NT2/D1 (cell line): ENCODE measurements around the gene TSPEAR.
"Not testable (repeated sequence)": the region's sequence is repeated elsewhere in the genome, so short reads cannot be mapped to it uniquely, and the experiment has no call there.

Source experiments
- DNase-seq: peaks from one replicate; pipeline ENCODE4 v3.0.0-alpha.2; 2011; ENCODE audit warnings: low read depth, low spot score
- H3K27me3 ChIP-seq: 2 replicates; pipeline ENCODE4 v1.6.0; 2011; ENCODE audit warnings: mild to moderate bottlenecking; ENCODE audit not compliant: insufficient read length, insufficient read depth
- H3K36me3 ChIP-seq: 2 replicates; pipeline ENCODE4 v1.6.1; 2011; ENCODE audit warnings: mild to moderate bottlenecking, low read length, mixed read lengths; ENCODE audit not compliant: insufficient read depth, insufficient read length
- H3K4me1 ChIP-seq: 2 replicates; pipeline ENCODE4 v1.5.1; 2011; ENCODE audit not compliant: insufficient read depth, insufficient read length
- H3K4me3 ChIP-seq: 2 replicates; pipeline ENCODE4 v1.5.1; 2011; ENCODE audit warnings: low read depth; ENCODE audit not compliant: insufficient read length
- H3K9ac ChIP-seq: 2 replicates; pipeline ENCODE4 v1.6.0; 2011; ENCODE audit warnings: low read depth; ENCODE audit not compliant: insufficient read length
- H3K9me3 ChIP-seq: 2 replicates; pipeline ENCODE4 v1.5.1; 2011; ENCODE audit warnings: mild to moderate bottlenecking, low read length; ENCODE audit not compliant: insufficient read depth
- SUZ12 ChIP-seq: IDR thresholded peaks from 2 replicates; pipeline ENCODE4 v1.6.1; 2011; ENCODE audit not compliant: insufficient read length, insufficient read depth; ENCODE audit errors: extremely low read depth
- YY1 ChIP-seq: IDR thresholded peaks from 2 replicates; pipeline ENCODE4 v1.6.1; 2011; ENCODE audit not compliant: insufficient read length, insufficient read depth
- ZNF274 ChIP-seq: IDR thresholded peaks from 2 replicates; pipeline ENCODE4 v1.6.1; 2011; ENCODE audit warnings: mild to moderate bottlenecking, low read depth, low read length

The TSPEAR gene

DNA sequence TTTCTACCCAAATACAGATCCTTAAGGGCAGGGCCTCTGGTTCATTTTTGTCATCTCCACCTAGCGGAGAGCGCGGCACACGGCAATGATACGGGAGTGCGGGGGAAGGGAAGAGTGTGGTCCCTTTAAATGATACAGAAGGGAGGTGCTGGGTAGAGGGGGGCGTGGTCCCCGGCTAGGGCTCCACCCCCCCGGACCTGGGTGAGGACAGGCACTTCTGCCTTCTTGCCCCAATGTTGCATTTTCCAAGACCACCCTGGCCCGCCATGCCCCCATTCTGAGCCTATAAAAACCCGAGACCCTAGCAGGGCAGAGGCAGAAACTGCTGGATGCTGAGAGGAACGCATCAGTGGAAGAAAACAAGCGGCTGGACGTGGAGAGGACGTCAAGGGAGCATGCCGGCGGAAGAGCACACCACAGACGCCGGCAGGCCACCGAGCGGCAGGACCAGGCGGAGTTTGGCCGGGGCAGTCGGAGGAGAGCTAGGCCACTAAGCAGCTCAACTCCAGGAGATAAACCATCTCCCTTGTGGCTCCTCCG, 226.0 kb downstream of the TSPEAR start:
- Histone ChIP-seq H3K4me3 (no peak overlapping the region), H3K9me3 (peaks cover 24% of the 10 kb centered on the region), H3K27me3 (no peaks in the 10 kb centered on the region), H3K9ac (no peak overlapping the region), H3K36me3 (no peaks in the 10 kb centered on the region), H3K4me1 (peaks cover 4% of the 10 kb centered on the region)
- no peak for DNase-seq
- no peak for TF ChIP-seq SUZ12
- no peak for TF ChIP-seq ZNF274
- TF ChIP-seq YY1 = no peak

DNA sequence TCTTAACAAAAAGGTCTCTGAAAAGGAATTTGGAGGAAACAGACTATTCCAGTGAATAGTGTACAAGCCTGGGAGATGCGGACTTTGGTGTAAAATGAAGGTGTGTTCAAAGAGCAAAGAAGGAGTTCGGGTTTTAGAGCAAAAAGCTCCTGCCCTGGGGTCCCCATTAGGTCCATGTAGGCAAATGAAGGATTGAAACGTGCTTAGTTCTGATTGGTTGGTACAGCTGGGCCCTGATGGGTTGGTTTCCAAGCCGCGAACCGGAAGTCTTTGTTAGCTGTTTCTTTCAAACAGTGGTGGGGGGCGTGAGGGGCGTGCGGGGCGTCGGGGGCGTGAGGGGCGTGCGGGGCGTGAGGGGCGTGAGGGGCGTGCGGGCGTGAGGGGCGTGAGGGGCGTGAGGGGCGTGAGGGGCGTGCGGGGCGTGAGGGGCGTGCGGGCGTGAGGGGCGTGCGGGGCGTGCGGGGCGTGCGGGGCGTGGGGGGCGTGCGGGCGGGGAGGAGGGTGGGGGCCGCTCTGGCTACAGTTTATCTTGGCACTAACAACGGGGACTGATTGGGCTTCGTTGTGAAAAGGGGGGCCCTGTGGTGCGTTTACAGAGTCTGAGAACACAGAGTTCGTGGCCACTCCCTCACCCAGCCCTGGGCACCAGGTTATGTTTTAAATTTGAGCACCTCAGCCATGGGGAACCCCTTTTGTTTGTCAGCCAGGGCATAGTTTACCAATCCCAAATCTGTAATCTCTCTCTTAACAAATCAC, 226.7 kb downstream of the TSPEAR start:
- no peak overlapping the region for H3K9ac ChIP-seq
- no peak for DNase-seq

DNA sequence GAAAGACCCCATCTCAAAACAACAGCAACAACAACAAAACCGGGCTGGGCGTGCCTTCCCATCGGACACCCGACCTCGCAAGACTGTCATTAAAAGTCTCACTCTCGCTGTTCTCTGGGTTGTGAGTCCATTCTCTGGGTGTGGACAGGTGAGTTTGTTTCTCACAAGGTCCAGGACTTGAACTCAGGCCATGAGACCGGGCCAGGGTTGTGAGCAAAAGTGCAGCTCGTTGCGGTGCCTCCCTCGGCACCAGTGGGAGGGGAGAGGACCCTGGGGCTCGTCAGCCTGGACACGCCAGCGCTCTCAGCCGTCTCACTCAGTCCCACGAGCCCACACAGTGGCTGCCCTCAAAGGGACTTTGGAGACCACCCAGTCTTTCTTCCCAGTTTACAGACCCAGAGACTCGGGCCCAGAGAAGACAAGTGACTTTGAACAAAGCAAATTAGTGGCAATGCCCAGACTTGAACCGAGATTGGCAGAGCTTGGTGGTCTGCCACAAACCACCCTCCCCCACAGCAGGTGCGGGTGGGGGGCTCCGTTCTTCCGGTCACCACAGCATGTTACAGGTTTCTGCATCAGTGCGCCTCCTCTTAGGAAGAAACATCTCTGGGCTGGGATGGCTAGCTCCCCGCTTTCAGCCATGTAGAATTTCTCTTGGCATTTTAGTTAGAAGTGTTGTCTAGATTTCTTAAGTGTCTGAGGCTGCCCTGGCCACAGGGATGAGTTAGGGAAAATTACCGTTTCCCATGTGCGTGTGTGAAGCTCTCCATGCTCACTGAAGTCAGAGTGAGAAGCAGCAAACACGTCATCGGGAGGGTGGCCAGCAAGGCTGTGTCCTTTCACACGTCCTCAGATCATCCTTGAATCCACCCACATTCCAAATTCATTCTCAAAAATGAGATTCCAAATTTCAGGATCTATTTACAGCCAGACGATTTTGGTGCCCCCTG, 227.8 kb downstream of the TSPEAR start:
- Histone ChIP-seq H3K4me1 (peaks cover 7% of the 10 kb centered on the region), H3K27me3 (no peaks in the 10 kb centered on the region), H3K9ac (no peak overlapping the region)

More for the DNA sequence above, 226.7 kb downstream of the TSPEAR start:
- Histone ChIP-seq H3K9me3 (peaks cover 20% of the 10 kb centered on the region), H3K4me3 (no peak overlapping the region), H3K4me1 (peaks cover 7% of the 10 kb centered on the region), H3K36me3 (no peaks in the 10 kb centered on the region), H3K27me3 (no peaks in the 10 kb centered on the region)
- TF ChIP-seq YY1 (no peak), SUZ12 (no peak), ZNF274 (no peak)

DNA sequence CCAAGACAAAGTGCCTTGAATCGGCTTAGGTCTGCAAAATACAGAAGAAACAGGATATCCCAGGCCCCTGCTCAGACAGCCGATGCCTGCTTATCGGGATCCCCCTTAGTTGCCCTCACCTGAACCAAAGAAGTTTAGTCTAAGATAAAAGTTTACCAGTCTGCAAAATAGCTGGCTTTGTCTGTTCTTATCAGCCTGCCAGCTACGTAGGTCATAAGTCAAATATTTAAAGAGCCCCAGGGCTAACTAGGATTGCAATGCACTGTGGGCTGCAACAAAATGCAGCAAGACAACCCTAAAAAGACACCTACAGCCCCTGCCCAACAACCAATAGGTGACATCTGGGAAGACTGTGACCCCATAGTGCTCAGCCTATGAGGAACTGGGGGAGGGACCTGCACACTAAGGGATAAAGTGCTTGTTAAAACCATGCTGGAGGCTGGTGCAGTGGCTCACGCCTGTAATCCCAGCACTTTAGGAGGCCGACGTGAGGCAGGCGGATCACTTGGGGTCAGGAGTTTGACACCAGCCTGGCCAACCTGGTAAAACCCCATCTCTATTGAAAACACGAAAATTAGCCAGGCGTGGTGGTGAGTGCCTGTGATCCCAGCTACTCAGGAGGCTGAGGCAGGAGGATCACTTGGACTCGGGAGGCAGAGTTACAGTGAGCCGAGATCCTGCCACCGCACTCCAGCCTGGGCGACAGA, 228.6 kb downstream of the TSPEAR start:
- Histone ChIP-seq H3K27me3 (no peaks in the 10 kb centered on the region), H3K9me3 (peaks cover 1% of the 10 kb centered on the region), H3K9ac (no peak overlapping the region), H3K4me3 (no peak overlapping the region), H3K36me3 (no peaks in the 10 kb centered on the region), H3K4me1 (peaks cover 7% of the 10 kb centered on the region)
- no peak for TF ChIP-seq YY1
- DNase-seq = no peak

More for the DNA sequence above, 227.8 kb downstream of the TSPEAR start:
- no peak for DNase-seq
- no peak overlapping the region for H3K4me3 ChIP-seq
- no peaks in the 10 kb centered on the region for H3K36me3 ChIP-seq
- peaks cover 9% of the 10 kb centered on the region for H3K9me3 ChIP-seq
- TF ChIP-seq YY1 (no peak), ZNF274 (no peak), SUZ12 (no peak)

DNA sequence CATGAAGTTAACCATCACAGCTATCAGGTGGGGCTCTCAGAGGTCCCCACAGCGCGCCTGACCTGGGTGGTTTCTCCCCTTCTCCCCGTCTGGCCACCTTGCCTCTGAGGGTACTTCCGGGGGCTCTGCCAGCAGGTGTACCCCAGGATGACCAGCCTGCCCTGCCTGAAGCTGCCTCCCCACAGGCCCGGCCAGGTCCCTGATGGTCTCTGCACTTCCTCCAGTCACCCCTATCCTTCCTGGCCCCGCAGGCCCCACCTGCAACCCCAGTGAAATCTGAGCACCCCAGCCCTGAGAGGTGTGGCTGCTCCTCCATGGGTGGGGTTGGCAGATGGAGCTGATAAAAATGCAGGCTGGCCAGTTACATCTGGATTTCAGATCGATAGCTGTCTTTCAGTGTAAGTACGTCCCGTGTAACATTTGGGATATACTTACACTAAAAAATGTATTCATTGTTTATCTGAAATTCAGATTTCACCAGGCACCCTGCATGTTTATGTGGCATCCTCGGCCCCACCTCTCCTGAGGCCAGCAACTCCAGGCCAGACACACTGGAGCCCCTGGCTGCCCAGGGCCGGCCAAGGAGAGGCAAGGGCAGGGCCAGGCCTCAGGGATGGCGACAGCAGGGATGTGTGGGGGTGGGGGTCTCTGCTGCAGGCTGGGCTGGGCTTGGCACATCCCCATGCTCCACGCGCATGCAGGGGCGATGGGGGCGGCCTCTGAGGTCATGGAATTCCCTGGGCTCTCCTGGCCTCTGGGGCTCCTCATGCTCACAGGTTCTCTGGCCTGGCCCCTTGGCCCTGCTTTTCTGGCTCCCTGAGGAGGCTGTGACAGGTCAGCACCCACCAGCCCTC, 230.9 kb downstream of the TSPEAR start:
- Histone ChIP-seq H3K9ac (no peak overlapping the region), H3K9me3 (no peaks in the 10 kb centered on the region), H3K27me3 (no peaks in the 10 kb centered on the region), H3K4me1 (peaks cover 7% of the 10 kb centered on the region), H3K4me3 (no peak overlapping the region), H3K36me3 (no peaks in the 10 kb centered on the region)
- DNase-seq = no peak
- TF ChIP-seq SUZ12 (no peak), YY1 (no peak), ZNF274 (no peak)

DNA sequence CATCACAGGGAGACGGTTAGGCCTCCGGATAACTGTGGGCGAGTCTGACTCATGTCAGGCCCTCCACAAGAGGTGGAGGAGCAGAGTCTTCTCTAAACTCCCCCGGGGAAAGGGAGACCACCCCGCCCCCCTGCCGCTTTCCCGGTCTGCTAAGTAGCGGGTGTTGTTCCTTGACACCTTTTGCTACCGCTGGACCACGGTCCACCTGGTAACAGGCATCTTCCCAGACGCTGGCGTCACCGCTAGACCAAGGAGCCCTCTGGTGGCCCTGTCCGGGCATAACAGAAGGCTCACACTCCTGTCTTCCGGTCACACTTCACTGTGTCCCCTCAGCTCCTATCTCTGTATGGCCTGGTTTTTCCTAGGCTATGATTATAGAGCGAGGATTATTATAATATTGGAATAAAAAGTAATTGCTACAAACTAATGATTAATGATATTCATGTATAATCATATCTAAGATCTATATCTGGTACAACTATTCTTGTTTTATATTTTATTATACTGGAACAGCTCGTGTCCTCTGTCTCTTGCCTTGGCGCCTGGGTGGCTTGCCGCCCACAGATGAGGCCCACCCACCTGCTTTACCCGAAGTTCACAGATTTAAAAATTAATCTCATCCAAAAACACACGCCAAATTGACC, 231.7 kb downstream of the TSPEAR start:
- not testable (repeated sequence) for H3K9ac ChIP-seq, H3K4me3 ChIP-seq, H3K36me3 ChIP-seq, H3K4me1 ChIP-seq, H3K27me3 ChIP-seq, DNase-seq, H3K9me3 ChIP-seq
